ENCODE data around the gene OTOGL. TPM values are rescaled to one million over a fixed set of nuclear protein-coding genes. Genes with fewer than 3 reads are reported as not detected.
"Not testable (repeated sequence)": the region's sequence is repeated elsewhere in the genome, so short reads cannot be mapped to it uniquely, and the experiment has no call there.

The OTOGL gene
- total RNA-seq, 4 donors from 2014 or later: 0.72 to 1.2 (median 0.88) TPM

DNA sequence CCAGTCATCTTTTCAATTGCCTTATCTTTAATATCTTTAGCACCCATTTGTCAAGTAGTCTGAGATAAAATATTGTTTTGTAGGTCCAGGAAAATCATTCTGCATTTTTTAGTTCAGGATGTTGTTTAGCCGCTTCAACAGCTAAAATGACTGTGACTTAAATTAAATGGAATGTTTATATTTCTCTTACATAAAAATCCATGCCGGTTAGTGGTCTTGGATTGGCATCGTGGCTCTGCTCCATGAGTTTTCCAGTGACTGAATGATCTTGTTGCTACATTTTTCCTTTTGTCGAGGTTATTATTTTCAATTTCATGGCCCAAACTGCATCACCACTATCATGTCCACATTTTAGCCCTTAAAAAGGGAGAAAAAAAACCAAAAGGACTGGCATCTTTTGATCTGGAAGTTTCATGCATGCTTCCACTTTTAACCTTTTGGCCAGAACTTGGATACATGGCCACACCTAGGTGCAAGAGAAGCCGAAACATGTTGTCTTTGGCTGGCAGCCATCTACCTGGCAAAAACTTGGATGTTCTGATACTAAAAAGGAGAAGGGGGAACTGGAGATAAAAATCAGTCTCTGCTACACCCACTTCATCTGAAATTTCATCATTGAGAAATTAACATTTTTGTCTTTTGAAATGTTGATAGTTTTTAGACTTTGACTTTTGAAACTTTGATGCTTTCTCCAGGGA, 142.4 kb downstream of the OTOGL start:
- Histone ChIP-seq H3K4me3 (no peak overlapping the region), H3K27me3 (no peaks in the 10 kb centered on the region), H3K36me3 (no peaks in the 10 kb centered on the region), H3K9me3 (no peaks in the 10 kb centered on the region), H3K27ac (no peak overlapping the region), H3K4me1 (peaks cover 6% of the 10 kb centered on the region)
- TF ChIP-seq, protein P1, sequence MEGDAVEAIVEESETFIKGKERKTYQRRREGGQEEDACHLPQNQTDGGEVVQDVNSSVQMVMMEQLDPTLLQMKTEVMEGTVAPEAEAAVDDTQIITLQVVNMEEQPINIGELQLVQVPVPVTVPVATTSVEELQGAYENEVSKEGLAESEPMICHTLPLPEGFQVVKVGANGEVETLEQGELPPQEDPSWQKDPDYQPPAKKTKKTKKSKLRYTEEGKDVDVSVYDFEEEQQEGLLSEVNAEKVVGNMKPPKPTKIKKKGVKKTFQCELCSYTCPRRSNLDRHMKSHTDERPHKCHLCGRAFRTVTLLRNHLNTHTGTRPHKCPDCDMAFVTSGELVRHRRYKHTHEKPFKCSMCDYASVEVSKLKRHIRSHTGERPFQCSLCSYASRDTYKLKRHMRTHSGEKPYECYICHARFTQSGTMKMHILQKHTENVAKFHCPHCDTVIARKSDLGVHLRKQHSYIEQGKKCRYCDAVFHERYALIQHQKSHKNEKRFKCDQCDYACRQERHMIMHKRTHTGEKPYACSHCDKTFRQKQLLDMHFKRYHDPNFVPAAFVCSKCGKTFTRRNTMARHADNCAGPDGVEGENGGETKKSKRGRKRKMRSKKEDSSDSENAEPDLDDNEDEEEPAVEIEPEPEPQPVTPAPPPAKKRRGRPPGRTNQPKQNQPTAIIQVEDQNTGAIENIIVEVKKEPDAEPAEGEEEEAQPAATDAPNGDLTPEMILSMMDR (IDR thresholded peaks at IDR 0.05): no peak
- TF ChIP-seq EP300 (IDR thresholded peaks at IDR 0.05) (no peak), POLR2AphosphoS5 (IDR thresholded peaks at IDR 0.05) (no peak), POLR2A (IDR thresholded peaks at IDR 0.05) (no peak)
- no peak for DNase-seq (ENCODE audit: low spot score in 2 of 2)
- WGBS: 47% methylated on average over 5 of the region's 5 CpGs

DNA sequence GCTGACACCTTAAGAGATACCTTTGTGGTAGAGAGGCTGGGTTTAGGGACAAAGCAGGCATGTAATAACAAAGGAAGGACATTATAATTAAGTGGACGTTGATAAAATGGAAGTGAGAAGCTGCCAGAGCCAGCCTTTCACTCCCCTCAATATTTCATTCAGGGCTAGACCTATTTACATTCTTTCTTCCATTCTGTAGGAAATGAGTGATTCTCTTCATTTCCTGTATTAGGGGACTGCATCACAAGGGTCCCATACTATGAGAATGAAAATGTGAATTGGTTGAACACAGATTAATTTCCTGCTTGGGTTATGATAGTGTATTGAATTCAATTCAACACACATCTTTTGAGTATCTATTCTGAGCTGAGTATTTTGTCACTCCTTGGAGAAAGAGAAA, 143.0 kb downstream of the OTOGL start:
- Histone ChIP-seq H3K36me3 (no peaks in the 10 kb centered on the region), H3K4me3 (no peak overlapping the region), H3K4me1 (peaks cover 6% of the 10 kb centered on the region), H3K9me3 (no peaks in the 10 kb centered on the region), H3K27me3 (no peaks in the 10 kb centered on the region), H3K27ac (no peak overlapping the region)
- no peak for DNase-seq (ENCODE audit: low spot score in 2 of 2)
- 26% methylated on average over 1 of the region's 1 CpG for WGBS
- TF ChIP-seq, protein P1 (IDR thresholded peaks at IDR 0.05): no peak
- no peak for TF ChIP-seq POLR2A (IDR thresholded peaks at IDR 0.05)
- no peak for TF ChIP-seq EP300 (IDR thresholded peaks at IDR 0.05)
- TF ChIP-seq POLR2AphosphoS5 (IDR thresholded peaks at IDR 0.05): no peak

DNA sequence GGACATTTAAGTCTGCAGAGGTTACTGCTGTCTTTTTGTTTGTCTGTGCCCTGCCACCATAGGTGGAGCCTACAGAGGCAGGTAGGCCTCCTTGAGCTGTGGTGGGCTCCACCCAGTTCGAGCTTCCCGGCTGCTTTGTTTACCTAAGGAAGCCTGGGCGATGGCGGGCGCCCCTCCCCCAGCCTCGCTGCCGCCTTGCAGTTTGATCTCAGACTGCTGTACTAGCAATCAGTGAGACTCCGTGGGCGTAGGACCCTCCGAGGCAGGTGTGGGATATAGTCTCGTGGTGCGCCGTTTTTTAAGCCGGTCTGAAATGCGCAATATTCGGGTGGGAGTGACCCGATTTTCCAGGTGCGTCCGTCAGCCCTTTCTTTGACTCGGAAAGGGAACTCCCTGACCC, 150.2 kb downstream of the OTOGL start:
- not testable (repeated sequence) for H3K36me3 ChIP-seq; DNase-seq (ENCODE audit: low spot score in 2 of 2); H3K27me3 ChIP-seq; H3K27ac ChIP-seq; H3K4me3 ChIP-seq; H3K4me1 ChIP-seq; H3K9me3 ChIP-seq
- WGBS: 93% methylated on average over 16 of the region's 20 CpGs

DNA sequence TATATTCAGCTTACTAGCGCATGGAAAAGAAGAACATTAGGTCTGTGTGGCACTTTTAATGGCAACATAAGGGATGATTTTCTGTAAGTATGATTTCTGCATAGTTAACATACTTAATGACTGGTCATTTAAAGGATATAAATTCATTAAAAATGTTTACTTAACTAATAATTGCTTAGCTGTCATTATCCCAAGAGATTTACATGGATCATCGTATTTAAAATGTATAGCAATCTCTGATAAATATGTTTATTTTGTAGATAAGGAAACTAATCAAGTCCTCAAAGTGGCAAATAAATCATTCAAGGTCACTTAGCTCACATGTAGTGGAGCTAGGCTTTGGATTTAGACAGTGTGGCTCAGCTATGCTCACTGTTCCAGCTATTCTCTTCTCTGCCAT, 158.6 kb downstream of the OTOGL start:
- 83% methylated on average over 2 of the region's 2 CpGs for WGBS
- Histone ChIP-seq H3K4me1 (no peaks in the 10 kb centered on the region), H3K27me3 (no peaks in the 10 kb centered on the region), H3K9me3 (no peaks in the 10 kb centered on the region), H3K4me3 (no peak overlapping the region), H3K36me3 (no peaks in the 10 kb centered on the region), H3K27ac (no peak overlapping the region)
- DNase-seq (ENCODE audit: low spot score in 2 of 2): no peak
- TF ChIP-seq, protein P1 (IDR thresholded peaks at IDR 0.05): no peak
- no peak for TF ChIP-seq POLR2AphosphoS5 (IDR thresholded peaks at IDR 0.05)
- no peak for TF ChIP-seq POLR2A (IDR thresholded peaks at IDR 0.05)
- TF ChIP-seq EP300 (IDR thresholded peaks at IDR 0.05): no peak

DNA sequence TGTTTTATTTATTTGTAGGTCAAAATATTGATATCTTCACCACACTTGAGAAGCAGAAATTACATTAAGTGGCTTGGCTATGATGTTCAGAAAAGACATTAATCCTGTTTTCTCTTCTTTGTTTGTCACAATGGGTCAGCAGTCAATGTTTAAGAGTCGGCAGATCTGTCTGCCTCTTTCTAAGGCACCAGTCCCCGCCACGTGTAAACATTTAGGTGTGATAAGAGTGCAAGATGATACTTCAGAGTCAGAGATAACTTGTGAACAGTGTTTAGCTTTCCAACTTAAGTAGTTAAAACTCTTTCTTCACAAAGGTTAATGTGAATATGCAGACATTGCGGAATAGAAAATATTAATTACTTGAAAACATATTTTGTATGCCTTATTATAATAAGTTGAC, 160.9 kb downstream of the OTOGL start:
- 82% methylated on average over 4 of the region's 4 CpGs for WGBS

More for the DNA sequence above, 160.9 kb downstream of the OTOGL start:
- Histone ChIP-seq H3K36me3 (no peaks in the 10 kb centered on the region), H3K9me3 (no peaks in the 10 kb centered on the region), H3K4me3 (no peak overlapping the region), H3K4me1 (no peaks in the 10 kb centered on the region), H3K27me3 (no peaks in the 10 kb centered on the region), H3K27ac (no peak overlapping the region)
- DNase-seq (ENCODE audit: low spot score in 2 of 2): no peak
- TF ChIP-seq POLR2AphosphoS5 (IDR thresholded peaks at IDR 0.05): no peak
- TF ChIP-seq, protein P1 (IDR thresholded peaks at IDR 0.05): no peak
- no peak for TF ChIP-seq POLR2A (IDR thresholded peaks at IDR 0.05)
- TF ChIP-seq EP300 (IDR thresholded peaks at IDR 0.05): no peak

Measured in suprapubic skin (tissue), 4 donors.